PC-3 (cell line): ENCODE data around the gene RIC8B.

Experiments
- EZH2phosphoT487 ChIP-seq: fragments of 300-600 bp; sonication (generic); IDR thresholded peaks from 2 replicates; pipeline ENCODE4 v1.6.1; 2018; ENCODE audit warnings: mild to moderate bottlenecking, antibody characterized with exemption, low read length, borderline replicate concordance
- TF ChIP-seq, protein P1 (sequence below): fragments of 300-600 bp; sonication (generic); conservative IDR thresholded peaks from 2 replicates; pipeline ENCODE4 v1.5.1; 2017; ENCODE audit warnings: antibody characterized with exemption, low read depth, mild to moderate bottlenecking, low read length

DNA sequence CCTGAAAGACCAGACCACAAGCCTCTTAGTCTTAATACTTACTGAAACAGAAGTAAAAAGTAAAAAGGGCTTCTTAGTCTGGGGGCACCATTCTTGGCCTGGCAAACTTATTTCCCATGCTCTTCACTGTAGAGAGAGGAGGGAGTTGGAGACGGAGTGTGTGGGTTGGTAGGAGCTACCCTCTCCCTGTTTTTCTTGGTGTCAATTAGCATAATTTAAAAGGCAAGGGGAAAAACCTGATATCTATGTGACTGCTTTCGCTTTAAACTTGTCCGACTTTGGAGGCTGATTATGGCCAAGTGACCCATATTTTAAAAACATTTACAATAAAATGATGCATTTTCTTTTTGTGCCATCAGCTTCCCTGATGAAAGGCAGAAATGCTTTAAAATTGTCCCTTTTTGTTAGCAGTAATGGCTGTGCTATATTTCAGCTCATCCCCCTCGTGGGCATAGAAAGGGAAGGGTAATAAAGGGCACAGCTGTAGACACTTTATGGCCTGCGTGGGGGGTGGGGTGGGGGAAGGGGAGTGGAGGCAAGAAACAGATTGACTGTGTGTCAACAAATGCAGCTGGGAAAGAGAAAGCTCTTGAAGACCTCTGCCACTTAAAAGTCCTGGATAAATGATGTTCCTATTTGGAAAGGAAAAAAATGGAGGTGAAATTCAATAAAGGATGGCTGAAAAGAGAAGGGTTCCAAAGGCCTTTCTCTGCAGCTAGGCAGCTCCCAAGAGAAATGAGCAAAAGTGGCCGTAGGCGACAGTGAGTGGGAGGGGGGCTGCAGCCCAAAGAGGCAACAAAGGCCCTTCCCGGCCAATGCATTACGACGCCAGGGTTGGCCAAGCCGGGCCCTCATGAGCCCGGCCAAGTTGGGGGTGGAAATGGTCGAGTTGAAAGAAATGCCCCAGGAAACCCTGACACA is 123.8 kb downstream of the RIC8B start:
- TF ChIP-seq, protein P1, sequence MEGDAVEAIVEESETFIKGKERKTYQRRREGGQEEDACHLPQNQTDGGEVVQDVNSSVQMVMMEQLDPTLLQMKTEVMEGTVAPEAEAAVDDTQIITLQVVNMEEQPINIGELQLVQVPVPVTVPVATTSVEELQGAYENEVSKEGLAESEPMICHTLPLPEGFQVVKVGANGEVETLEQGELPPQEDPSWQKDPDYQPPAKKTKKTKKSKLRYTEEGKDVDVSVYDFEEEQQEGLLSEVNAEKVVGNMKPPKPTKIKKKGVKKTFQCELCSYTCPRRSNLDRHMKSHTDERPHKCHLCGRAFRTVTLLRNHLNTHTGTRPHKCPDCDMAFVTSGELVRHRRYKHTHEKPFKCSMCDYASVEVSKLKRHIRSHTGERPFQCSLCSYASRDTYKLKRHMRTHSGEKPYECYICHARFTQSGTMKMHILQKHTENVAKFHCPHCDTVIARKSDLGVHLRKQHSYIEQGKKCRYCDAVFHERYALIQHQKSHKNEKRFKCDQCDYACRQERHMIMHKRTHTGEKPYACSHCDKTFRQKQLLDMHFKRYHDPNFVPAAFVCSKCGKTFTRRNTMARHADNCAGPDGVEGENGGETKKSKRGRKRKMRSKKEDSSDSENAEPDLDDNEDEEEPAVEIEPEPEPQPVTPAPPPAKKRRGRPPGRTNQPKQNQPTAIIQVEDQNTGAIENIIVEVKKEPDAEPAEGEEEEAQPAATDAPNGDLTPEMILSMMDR, result no peak
- TF ChIP-seq EZH2phosphoT487, result no peak
